IPS-NIHi11 (cell line): ENCODE measurements around the gene STAT5A.
A peak's percentile ranks its signal among the peaks of the same experiment; 100 is the strongest.
"Not testable (repeated sequence)": the region's sequence is repeated elsewhere in the genome, so short reads cannot be mapped to it uniquely, and the experiment has no call there.

Experiments
- DNase-seq: peaks from one replicate; pipeline ENCODE4 v3.0.0; 2012; ENCODE audit warnings: mixed read lengths, low spot score

The STAT5A gene

DNA sequence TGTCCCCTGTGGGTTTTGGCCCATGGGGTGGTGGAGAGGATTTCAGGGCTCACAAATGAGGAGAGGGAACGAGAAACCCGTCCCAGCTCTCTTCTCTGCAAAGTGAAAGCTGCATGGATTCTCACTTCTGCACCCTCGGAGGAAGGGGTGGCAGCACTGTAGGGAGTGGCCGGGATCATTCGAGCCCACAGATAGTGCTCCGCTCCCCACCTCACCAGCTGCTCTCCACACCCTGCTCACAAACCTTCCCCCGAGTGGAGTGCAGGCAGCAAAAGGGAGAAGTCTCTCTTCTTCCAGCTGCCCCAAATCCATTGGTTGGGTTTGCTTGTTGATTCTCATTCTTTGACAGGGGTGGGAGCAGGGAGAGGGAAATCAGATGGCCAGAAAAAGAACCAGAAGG is 20.1 kb downstream of the STAT5A start:
- DNase-seq, result no peak

DNA sequence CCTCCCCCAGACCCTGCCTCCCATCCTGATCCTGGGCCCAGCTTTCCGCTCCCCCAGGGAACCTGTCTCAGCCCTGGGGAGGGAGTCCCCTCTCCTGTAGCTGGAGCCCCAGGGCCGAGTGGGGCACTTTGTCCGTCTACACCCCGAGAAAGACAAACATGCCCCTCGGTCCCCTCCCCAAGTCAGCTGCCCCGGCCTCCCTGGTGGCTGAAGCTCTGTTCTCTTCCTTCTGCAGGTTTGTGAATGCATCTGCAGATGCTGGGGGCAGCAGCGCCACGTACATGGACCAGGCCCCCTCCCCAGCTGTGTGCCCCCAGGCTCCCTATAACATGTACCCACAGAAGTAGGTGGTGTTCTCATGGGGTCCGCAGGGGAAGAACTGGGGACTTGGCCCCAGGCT is 20.8 kb downstream of the STAT5A start:
- no peak for DNase-seq

GRCh38 chr17:42309986-42310786 is 21.9 kb downstream of the STAT5A start:
- DNase-seq, result no peak

GRCh38 chr17:42310787-42311215 is 22.5 kb downstream of the STAT5A start:
- no peak for DNase-seq

DNA sequence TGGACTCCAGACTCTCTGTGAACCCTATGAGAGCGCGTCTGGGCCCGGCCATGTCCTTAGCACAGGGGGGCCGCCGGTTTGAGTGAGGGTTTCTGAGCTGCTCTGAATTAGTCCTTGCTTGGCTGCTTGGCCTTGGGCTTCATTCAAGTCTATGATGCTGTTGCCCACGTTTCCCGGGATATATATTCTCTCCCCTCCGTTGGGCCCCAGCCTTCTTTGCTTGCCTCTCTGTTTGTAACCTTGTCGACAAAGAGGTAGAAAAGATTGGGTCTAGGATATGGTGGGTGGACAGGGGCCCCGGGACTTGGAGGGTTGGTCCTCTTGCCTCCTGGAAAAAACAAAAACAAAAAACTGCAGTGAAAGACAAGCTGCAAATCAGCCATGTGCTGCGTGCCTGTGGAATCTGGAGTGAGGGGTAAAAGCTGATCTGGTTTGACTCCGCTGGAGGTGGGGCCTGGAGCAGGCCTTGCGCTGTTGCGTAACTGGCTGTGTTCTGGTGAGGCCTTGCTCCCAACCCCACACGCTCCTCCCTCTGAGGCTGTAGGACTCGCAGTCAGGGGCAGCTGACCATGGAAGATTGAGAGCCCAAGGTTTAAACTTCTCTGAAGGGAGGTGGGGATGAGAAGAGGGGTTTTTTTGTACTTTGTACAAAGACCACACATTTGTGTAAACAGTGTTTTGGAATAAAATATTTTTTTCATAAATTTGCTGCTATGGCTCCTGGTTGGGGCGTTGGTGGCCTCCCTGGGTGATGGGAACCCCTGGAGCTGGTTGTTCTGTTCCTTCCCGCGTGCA is 23.1 kb downstream of the STAT5A start:
- no peak for DNase-seq

DNA sequence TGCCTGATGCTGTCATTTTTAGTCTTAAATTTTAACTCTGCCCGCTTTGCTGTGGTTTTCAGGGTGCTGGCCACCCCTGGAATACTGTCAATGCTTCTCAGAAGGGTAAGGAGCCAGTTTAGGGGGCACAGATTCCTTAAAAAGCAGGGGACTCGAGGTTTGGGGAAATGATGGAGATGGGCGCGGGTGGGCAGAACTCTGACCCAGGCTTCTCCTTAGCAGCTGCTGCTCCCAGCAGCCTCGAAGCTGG is 23.7 kb downstream of the STAT5A start:
- DNase-seq, result no peak

DNA sequence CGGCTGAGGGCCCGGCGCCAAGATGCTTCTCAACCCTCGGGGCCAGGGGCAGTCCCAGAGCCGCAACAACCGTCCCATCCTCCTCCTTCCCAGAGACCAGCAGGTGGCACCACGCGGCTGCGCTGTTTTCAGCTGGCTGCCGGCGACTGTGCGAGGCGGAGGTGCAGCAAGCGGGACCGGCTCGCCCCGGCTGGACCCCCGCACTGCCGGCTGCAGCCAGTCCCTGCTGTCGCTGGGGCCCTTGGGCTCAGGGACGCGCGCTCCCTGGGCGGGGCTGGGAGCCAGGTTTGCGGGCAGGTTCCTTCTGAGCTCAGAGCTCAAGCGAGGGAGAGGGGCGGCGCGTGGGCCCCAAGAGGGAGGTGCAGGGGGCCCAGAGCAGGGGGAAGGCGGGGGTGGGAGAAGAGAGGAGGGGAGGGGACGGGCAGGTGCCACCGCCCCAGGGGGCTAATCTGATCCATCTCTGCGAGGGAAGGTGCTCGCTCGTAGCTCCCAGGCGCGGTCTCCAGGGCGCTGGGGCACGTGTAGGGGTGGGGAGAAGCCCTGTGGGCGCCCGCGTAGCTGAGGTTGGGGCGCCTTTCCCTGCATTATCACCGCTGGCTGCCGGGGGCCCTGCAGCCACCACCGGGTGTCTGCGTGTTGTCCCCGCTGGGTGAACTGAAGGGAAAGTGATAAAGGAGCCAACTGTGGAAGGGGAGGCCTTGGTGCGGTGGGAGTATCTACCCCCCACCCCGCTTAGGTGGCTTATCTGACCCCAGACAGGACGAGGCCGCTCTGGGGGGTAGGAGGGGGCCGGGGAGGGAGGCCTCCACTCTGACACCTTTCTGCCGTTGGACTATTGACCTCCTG is 24.2 kb downstream of the STAT5A start:
- DNase-seq, result peak; percentile 90

DNA sequence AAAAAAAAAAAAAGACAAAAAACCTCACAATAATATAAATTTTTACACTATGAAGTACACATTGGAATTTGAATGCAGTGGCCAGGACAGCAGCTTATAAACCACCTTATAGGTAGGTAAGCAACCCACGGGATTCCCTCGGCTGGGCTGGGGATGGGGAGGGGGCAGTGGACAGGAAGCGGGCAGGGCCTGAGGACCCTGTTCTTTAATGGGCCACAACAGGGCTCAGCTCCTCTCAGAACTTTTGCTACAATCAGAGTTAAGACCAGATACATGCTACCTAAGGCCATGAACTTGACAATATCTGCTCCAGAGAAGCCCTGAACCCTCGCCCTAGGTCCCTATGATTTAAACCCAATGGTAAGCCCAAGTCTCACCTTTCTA is 25.1 kb downstream of the STAT5A start:
- no peak for DNase-seq

DNA sequence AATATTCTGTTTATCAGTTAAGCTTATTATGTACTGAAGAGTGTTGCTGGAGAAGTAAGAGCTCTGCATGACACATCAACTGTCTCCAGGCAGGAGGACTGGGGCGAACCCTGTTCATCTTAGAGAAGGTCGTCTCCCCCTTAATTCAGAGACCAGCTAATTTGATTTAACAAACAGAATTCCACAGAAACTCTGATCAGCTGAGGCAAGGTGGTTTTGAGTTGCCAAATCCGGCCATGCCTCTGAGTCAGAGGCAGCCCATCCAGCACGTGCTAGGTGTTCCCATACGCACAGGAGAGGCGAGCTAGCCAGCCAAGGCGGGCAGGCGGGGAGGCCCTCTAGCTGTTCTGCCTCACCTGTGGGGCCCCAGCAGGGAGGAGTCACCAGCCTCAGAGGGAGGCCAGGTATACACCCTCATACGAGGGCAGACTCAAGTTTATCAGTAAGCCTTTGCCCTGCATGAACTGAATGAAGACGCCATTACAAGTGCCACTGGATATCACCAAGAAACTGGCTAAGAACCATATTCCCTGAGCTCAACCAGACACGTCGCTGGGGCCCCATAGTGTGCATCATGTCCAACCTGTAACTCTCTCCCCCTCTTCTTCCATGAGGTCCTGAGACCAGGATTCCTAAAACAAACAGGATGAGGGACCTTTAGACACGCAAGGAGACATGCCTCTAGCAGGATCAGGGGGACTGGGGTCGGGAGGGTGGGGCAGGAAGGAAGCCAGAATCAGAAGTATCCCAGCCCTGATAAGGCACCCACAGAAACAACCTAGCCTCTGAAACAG is 25.7 kb downstream of the STAT5A start:
- no peak for DNase-seq

GRCh38 chr17:42315402-42316156 is 27.3 kb downstream of the STAT5A start:
- DNase-seq, result no peak

DNA sequence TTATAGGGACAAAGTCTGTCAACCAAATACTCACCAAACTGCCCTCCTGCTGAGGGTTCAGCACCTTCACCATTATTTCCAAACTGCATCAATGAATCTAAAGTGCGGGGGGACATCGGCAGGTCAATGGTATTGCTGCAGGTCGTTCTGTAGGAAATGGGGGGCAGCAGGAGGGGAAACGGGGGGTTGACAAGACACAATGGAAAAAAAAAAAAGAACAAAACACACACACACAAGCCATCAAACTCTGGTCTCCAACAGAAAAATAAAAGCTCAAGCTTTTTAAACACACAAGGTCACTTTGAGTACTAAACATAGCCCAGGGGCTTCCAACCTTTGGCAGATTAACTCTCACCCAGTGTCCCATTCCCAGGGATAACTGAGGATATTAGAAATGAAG is 28.5 kb downstream of the STAT5A start:
- no peak for DNase-seq

GRCh38 chr17:42317266-42317845 is 29.1 kb downstream of the STAT5A start:
- no peak for DNase-seq

GRCh38 chr17:42317967-42318366 is 29.7 kb downstream of the STAT5A start:
- not testable (repeated sequence) for DNase-seq

- no peak for DNase-seq
Measured at GRCh38 chr17:42321555-42321954, 33.3 kb downstream of the STAT5A start.

DNA sequence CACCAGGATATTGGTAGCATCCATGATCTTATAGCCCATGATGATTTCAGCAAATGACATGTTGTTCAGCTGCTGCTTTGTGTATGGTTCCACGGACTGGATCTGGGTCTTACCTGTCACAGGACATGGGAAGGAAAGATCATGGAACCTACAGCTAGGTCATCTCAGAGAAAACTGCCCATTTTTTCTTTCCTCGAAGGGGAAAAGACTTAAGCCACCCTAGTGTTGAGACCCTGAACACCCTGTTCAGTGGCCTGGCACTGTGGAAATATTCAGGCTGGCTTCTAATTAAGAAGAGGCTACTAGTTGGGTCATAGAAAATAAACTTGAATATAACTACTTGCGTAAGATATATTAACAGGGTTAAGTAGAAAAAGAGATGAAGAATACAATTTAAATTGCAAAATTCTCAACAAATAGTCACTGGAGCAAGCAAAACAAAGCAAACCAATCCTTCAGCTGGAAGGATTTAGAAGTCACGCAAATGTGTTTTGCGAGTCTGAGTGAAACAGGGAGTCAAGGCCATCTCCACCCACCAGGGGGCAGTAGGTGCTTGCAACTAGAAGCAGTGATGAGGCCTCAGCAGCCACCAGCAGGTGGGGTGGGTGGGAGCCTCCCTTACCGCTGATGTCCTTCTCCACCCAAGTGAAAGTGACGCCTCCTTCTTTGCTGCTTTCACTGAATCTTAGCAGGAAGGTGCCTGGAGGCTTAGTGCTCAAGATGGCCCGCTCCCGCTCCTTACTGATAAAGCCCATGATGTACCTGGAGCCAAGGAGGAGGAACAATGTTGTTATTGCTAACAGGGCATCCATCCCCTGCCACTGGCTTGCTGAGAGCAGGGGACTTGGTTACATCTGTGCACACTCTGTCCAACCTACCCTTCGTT is 34.3 kb downstream of the STAT5A start:
- DNase-seq, result peak; percentile 94

GRCh38 chr17:42323268-42323773 is 35.0 kb downstream of the STAT5A start:
- no peak for DNase-seq

DNA sequence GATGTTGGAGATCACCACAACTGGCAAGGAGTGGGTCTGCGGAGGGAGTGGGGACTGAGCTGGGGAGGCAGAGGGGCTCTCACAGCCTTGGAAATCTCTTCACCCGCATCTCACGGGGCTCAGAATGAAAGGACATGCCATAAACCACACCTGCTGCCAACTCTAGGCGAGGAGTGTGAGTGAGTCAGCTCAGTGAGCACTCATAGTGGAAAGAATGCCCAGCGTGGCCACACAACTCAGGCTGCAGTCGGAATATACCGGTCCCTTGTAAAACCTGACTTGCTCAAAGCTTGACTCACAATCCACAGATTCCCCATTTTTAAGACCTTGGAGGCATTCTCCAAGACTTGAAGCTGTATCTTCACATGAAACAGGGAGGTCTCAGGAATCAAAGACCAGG is 36.7 kb downstream of the STAT5A start:
- no peak for DNase-seq

- peak; percentile 78 for DNase-seq
Measured at GRCh38 chr17:42329025-42329976, 41.0 kb downstream of the STAT5A start.
